AG04449 (cell line): Measurements from ENCODE around the gene MKLN1.
A peak's percentile ranks its signal among the peaks of the same experiment; 100 is the strongest.

Experiments used
- CTCF ChIA-PET: fragments of 350-600 bp; formaldehyde crosslinking; extraction: SDS; loops from one replicate; lab custom pipeline; 2021; ENCODE audit warnings: antibody characterized with exemption; lab: Yijun Ruan, JAX
- POLR2A ChIA-PET: fragments of 400-600, 350-600 bp; formaldehyde crosslinking; extraction: SDS; loops from one replicate; lab custom pipeline; 2020; ENCODE audit warnings: antibody characterized with exemption, inconsistent platforms; lab: Yijun Ruan, JAX
- DNase-seq: peaks from one replicate; pipeline ENCODE4 v3.0.0-alpha.2; 2010; ENCODE audit warnings: low read depth, low spot score
- H3K4me3 ChIP-seq: 2 replicates; pipeline ENCODE4 v1.5.1; 2011; ENCODE audit warnings: low read depth, mild to moderate bottlenecking, control low read depth, low read length
- TF ChIP-seq, protein P1 (sequence below): IDR thresholded peaks from one replicate; pipeline ENCODE4 v1.5.1; 2011; ENCODE audit warnings: mild to moderate bottlenecking, moderate library complexity, low read length, control low read depth, inconsistent platforms; ENCODE audit not compliant: insufficient read depth; ENCODE audit errors: missing control alignments

Gene MKLN1

DNA sequence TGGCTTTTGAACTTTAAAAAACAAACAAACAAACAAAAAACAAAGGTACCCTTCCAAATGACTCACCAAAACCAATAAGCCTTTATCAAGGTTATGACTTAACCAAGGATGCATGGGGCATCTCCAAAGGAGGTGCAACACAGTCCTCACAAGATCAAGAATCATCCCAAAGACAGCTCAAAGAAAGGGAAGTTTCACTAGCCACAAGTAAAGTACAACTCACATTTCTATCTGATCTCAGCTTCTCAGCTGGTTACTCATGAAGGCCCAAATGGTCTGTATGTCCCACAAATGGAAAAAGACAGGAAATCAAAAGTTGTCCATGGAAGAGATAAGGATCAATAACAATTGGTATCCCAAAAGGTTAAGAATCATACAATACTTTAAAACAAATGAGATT lies 6.0 kb upstream of the MKLN1 start:
- H3K4me3 ChIP-seq, result no peak overlapping the region
- CTCF ChIA-PET, result interaction anchor here (1.0 to 1.4 kb wide), 2 partner anchors 19 to 253 kb away, joined by 3 to 7 read pairs; no protein-coding TSS in a partner anchor
- TF ChIP-seq, protein P1, sequence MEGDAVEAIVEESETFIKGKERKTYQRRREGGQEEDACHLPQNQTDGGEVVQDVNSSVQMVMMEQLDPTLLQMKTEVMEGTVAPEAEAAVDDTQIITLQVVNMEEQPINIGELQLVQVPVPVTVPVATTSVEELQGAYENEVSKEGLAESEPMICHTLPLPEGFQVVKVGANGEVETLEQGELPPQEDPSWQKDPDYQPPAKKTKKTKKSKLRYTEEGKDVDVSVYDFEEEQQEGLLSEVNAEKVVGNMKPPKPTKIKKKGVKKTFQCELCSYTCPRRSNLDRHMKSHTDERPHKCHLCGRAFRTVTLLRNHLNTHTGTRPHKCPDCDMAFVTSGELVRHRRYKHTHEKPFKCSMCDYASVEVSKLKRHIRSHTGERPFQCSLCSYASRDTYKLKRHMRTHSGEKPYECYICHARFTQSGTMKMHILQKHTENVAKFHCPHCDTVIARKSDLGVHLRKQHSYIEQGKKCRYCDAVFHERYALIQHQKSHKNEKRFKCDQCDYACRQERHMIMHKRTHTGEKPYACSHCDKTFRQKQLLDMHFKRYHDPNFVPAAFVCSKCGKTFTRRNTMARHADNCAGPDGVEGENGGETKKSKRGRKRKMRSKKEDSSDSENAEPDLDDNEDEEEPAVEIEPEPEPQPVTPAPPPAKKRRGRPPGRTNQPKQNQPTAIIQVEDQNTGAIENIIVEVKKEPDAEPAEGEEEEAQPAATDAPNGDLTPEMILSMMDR, result no peak
- POLR2A ChIA-PET, result interaction anchor here (0.6 kb wide), 1 partner anchor 47 kb away, joined by 3 read pairs; no protein-coding TSS in a partner anchor
- no peak for DNase-seq

DNA sequence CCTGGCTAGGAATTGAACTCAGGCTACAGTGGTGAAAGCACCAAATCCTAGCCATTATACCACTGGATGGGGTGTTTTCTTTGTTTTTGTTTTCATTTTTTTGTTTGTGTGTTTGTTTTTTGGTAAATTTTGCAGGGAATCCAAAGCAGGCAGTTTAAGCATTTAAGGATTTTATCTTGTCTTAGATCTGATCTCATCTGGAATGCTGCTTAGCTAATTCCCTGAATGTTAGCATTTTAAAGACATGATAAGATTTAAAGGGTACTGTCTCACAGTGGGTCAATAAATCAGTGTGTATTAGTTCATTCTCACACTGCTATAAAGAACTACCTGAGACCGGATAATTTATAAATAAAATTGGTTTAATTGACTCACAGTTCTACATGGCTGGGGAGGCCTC lies 5.6 kb upstream of the MKLN1 start:
- TF ChIP-seq, protein P1, result no peak
- CTCF ChIA-PET, result interaction anchor here (1.4 kb wide), 1 partner anchor 253 kb away, joined by 7 read pairs; no protein-coding TSS in a partner anchor
- H3K4me3 ChIP-seq, result no peak overlapping the region
- POLR2A ChIA-PET, result interaction anchor here (0.6 kb wide), 1 partner anchor 47 kb away, joined by 3 read pairs; no protein-coding TSS in a partner anchor
- DNase-seq, result no peak

GRCh38 chr7:131322861-131323260 lies 4.8 kb upstream of the MKLN1 start:
- TF ChIP-seq, protein P1, result no peak
- no peak overlapping the region for H3K4me3 ChIP-seq
- POLR2A ChIA-PET, result no interaction called here
- CTCF ChIA-PET, result no interaction called here
- no peak for DNase-seq

GRCh38 chr7:131325179-131325840 lies 2.4 kb upstream of the MKLN1 start:
- no peak overlapping the region for H3K4me3 ChIP-seq
- POLR2A ChIA-PET, result interaction anchor here (0.7 kb wide), 1 partner anchor 31 kb away, joined by 4 read pairs; no protein-coding TSS in a partner anchor
- DNase-seq, result no peak
- CTCF ChIA-PET, result interaction anchor here (1.2 to 4.2 kb wide), 3 partner anchors 13 to 256 kb away, joined by 4 to 18 read pairs (median 5); no protein-coding TSS in a partner anchor
- TF ChIP-seq, protein P1, result no peak

DNA sequence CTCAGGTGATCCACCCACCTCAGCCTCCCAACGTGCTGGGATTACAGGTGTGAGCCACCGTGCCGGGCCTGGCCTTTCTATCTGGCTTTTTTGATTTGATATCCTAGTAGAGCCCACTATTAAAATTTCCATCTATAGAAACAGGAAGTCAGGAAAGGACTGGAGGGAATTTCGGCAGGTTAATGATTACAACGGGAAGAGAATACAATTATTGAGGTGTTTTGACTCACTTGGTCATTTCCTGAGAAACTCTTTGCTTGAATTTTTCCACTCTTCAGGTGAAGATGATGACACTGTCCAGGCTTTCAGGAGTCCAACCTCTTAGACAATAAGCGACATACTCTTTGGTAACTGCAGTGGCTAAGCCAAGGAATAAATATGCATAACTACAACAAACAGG lies 1.1 kb upstream of the MKLN1 start:
- ChIA-PET POLR2A (interaction anchor here (1.2 to 1.7 kb wide), 5 partner anchors 9 to 222 kb away, joined by 3 to 6 read pairs (median 4); no protein-coding TSS in a partner anchor), CTCF (interaction anchor here (4.2 kb wide), 1 partner anchor 258 kb away, joined by 18 read pairs; no protein-coding TSS in a partner anchor)
- no peak for DNase-seq
- peak overlapping the region; percentile 92; the same call in 1 of the 2 replicates for H3K4me3 ChIP-seq
- TF ChIP-seq, protein P1, result no peak

GRCh38 chr7:131327049-131327625 lies 539 bp upstream of the MKLN1 start:
- CTCF ChIA-PET, result interaction anchor here (0.6 to 4.2 kb wide), 2 partner anchors 30 to 258 kb away, joined by 3 to 18 read pairs; no protein-coding TSS in a partner anchor
- TF ChIP-seq, protein P1, result no peak
- H3K4me3 ChIP-seq, result peak overlapping the region; percentile 92
- DNase-seq, result no peak
- POLR2A ChIA-PET, result interaction anchor here (1.2 to 1.7 kb wide), 5 partner anchors 9 to 222 kb away, joined by 3 to 6 read pairs (median 4); no protein-coding TSS in a partner anchor
